ENCODE data around the gene RIPOR3.

DNA sequence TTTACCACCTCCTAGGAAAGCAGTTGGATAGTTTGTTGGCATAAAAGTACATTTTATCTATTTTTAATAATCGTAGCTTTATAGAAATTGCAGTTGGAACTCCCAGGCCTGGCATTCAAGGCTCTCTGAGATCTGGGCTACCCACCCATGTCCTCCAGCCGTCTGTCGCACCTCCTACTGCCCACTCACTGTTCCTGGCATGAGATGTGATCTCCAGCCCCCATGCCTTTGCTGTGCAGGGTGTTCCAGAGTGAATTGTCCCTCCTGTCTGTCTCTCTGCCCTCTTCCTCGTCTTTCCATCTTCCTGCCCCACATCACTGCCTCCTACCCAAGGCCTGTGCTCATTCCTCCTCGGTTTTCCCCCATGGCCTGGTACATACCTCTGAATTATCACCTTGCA is 130.5 kb downstream of the RIPOR3 start:
- no peak for TF ChIP-seq CTCF (optimal IDR thresholded peaks at IDR 0.05 in 1 of 3, IDR thresholded peaks at IDR 0.05 in 1 of 3, conservative IDR thresholded peaks at IDR 0.05 in 1 of 3; ENCODE audit: extremely low read depth in 1 of 3, insufficient read depth in 2 of 3, low read length in 3 of 3)
- TF ChIP-seq EZH2 (IDR thresholded peaks at IDR 0.05; ENCODE audit: low read length) = no peak
